H9 (cell line): ENCODE results near the gene SRRT. TPM values are rescaled to one million over a fixed set of nuclear protein-coding genes. Genes with fewer than 3 reads are reported as not detected.
A peak's percentile ranks its signal among the peaks of the same experiment; 100 is the strongest.

Source experiments
- DNase-seq: peaks from one replicate; pipeline ENCODE4 v3.0.0-alpha.2; 2017
- H2AFZ ChIP-seq: one replicate; pipeline ENCODE4 v1.6.1; 2013; ENCODE audit warnings: mild to moderate bottlenecking, low read length, control low read depth, moderate library complexity
- H2AK5ac ChIP-seq: 2 replicates; pipeline ENCODE4 v1.6.1; 2013; ENCODE audit warnings: low read length, control low read depth, mixed read lengths; ENCODE audit not compliant: insufficient read length
- H2BK120ac ChIP-seq: one replicate; pipeline ENCODE4 v1.6.1; 2013; ENCODE audit warnings: low read depth, mild to moderate bottlenecking, low read length, control low read depth, inconsistent platforms; ENCODE audit not compliant: poor library complexity, severe bottlenecking
- H2BK12ac ChIP-seq: 2 replicates; pipeline ENCODE4 v1.6.1; 2013; ENCODE audit warnings: low read length, control low read depth, mixed read lengths, low read depth; ENCODE audit not compliant: insufficient read length
- H2BK15ac ChIP-seq: 2 replicates; pipeline ENCODE4 v1.6.1; 2013; ENCODE audit warnings: low read depth, low read length, control low read depth
- H2BK20ac ChIP-seq: one replicate; pipeline ENCODE4 v1.6.1; 2013; ENCODE audit warnings: low read depth, mild to moderate bottlenecking, low read length, control low read depth, inconsistent platforms; ENCODE audit not compliant: poor library complexity, severe bottlenecking
- H2BK5ac ChIP-seq: 2 replicates; pipeline ENCODE4 v1.6.1; 2013; ENCODE audit warnings: low read length, control low read depth, mixed read lengths; ENCODE audit not compliant: insufficient read length
- H3K14ac ChIP-seq: 2 replicates; pipeline ENCODE4 v1.6.1; 2013; ENCODE audit warnings: low read length, control low read depth; ENCODE audit not compliant: insufficient read depth
- H3K18ac ChIP-seq: 2 replicates; pipeline ENCODE4 v1.6.1; 2013; ENCODE audit warnings: low read depth, mild to moderate bottlenecking, mixed read lengths, low read length, control low read depth; ENCODE audit not compliant: insufficient read length
- H3K23ac ChIP-seq: 2 replicates; pipeline ENCODE4 v1.6.1; 2013; ENCODE audit warnings: low read length, control low read depth, mixed read lengths, low read depth; ENCODE audit not compliant: insufficient read length
- H3K23me2 ChIP-seq: 2 replicates; pipeline ENCODE4 v1.6.1; 2013; ENCODE audit warnings: low read depth, mild to moderate bottlenecking, mixed read lengths, low read length, control low read depth; ENCODE audit not compliant: insufficient read length, poor library complexity, severe bottlenecking
- H3K27ac ChIP-seq: 2 replicates; pipeline ENCODE4 v1.5.1; 2013; ENCODE audit warnings: low read length, control low read depth, mixed read lengths, low read depth; ENCODE audit not compliant: insufficient read length
- H3K27me3 ChIP-seq: 2 replicates; pipeline ENCODE4 v1.6.1; 2013; ENCODE audit warnings: low read length, control low read depth, inconsistent platforms; ENCODE audit not compliant: insufficient read depth
- H3K4ac ChIP-seq: 2 replicates; pipeline ENCODE4 v1.6.1; 2013; ENCODE audit warnings: low read depth, mild to moderate bottlenecking, control low read depth, inconsistent platforms, low read length, moderate library complexity
- H3K4me1 ChIP-seq: 2 replicates; pipeline ENCODE4 v1.6.1; 2013; ENCODE audit warnings: low read length, control low read depth, inconsistent platforms; ENCODE audit not compliant: insufficient read depth
- H3K4me2 ChIP-seq: 2 replicates; pipeline ENCODE4 v1.6.1; 2013; ENCODE audit warnings: low read length, control low read depth, mixed read lengths; ENCODE audit not compliant: insufficient read length, insufficient read depth
- H3K56ac ChIP-seq: 2 replicates; pipeline ENCODE4 v1.6.1; 2013; ENCODE audit warnings: low read depth, mild to moderate bottlenecking, mixed read lengths, low read length, control low read depth; ENCODE audit not compliant: insufficient read length
- H3K79me1 ChIP-seq: 2 replicates; pipeline ENCODE4 v1.6.1; 2013; ENCODE audit warnings: low read depth, mild to moderate bottlenecking, moderate library complexity, low read length, control low read depth, inconsistent platforms; ENCODE audit not compliant: insufficient read depth, poor library complexity, severe bottlenecking
- H3K79me2 ChIP-seq: 2 replicates; pipeline ENCODE4 v1.6.1; 2013; ENCODE audit warnings: low read length, control low read depth, inconsistent platforms; ENCODE audit not compliant: insufficient read depth
- H3K9ac ChIP-seq: 2 replicates; pipeline ENCODE4 v1.6.1; 2013; ENCODE audit warnings: low read length, control low read depth, mixed read lengths; ENCODE audit not compliant: insufficient read length; ENCODE audit errors: extremely low read depth
- H3K9me3 ChIP-seq: one replicate; pipeline ENCODE4 v1.6.1; 2013; ENCODE audit warnings: low read depth, low read length, inconsistent platforms; ENCODE audit not compliant: control insufficient read depth
- H3T11ph ChIP-seq: one replicate; pipeline ENCODE4 v1.6.1; 2013; ENCODE audit warnings: mild to moderate bottlenecking, low read length, control low read depth, inconsistent platforms
- H4K20me1 ChIP-seq: one replicate; pipeline ENCODE4 v1.6.1; 2013; ENCODE audit not compliant: control insufficient read depth, insufficient read length, insufficient read depth
- H4K5ac ChIP-seq: 2 replicates; pipeline ENCODE4 v1.6.1; 2013; ENCODE audit warnings: low read depth, mild to moderate bottlenecking, mixed read lengths, low read length, control low read depth; ENCODE audit not compliant: insufficient read length
- H4K8ac ChIP-seq: replicated peaks from 2 replicates; pipeline ENCODE4 v1.6.1; 2013; ENCODE audit warnings: low read length, control low read depth, mixed read lengths, low read depth; ENCODE audit not compliant: insufficient read length
- H4K91ac ChIP-seq: 2 replicates; pipeline ENCODE4 v1.6.1; 2013; ENCODE audit warnings: low read depth, mild to moderate bottlenecking, moderate library complexity, mixed read lengths, low read length, control low read depth; ENCODE audit not compliant: insufficient read length
- H3K27ac Mint-ChIP-seq, 3 experiments: 2 replicates in 2 of 3; 3 replicates in 1 of 3; pipeline ENCODE4 v1.8.0; 2020 to 2021; ENCODE audit warnings: mixed read lengths in 3 of 3, mild to moderate bottlenecking in 1 of 3, moderate library complexity in 1 of 3
- H3K27me3 Mint-ChIP-seq: 2 replicates; pipeline ENCODE4 v1.8.0; 2021; ENCODE audit warnings: low read depth, mild to moderate bottlenecking, moderate library complexity, mixed read lengths
- H3K36me3 Mint-ChIP-seq, 3 experiments: 2 replicates in 2 of 3; 3 replicates in 1 of 3; pipeline ENCODE4 v1.8.0; 2020 to 2021; ENCODE audit warnings: low read depth in 3 of 3, mixed read lengths in 3 of 3; ENCODE audit not compliant: insufficient read depth in 1 of 3
- H3K4me1 Mint-ChIP-seq, 2 experiments: 2 replicates each; pipeline ENCODE4 v1.8.0; 2020; ENCODE audit warnings: mixed read lengths in 2 of 2
- H3K4me3 Mint-ChIP-seq, 2 experiments: 2 replicates in 1 of 2; 3 replicates in 1 of 2; pipeline ENCODE4 v1.8.0; 2020 to 2021; ENCODE audit warnings: mild to moderate bottlenecking in 2 of 2, mixed read lengths in 2 of 2, moderate library complexity in 1 of 2
- H3K9me3 Mint-ChIP-seq, 2 experiments: 2 replicates in 1 of 2; 3 replicates in 1 of 2; pipeline ENCODE4 v1.8.0; 2020; ENCODE audit warnings: mild to moderate bottlenecking in 2 of 2, mixed read lengths in 2 of 2, moderate library complexity in 1 of 2
- CTCF ChIP-seq: fragments of 200-600 bp; sonication (generic); conservative IDR thresholded peaks from 3 replicates; pipeline ENCODE4 v1.8.0; 2021; ENCODE audit warnings: antibody characterized with exemption, mild to moderate bottlenecking
- WGBS: extraction: QIAGEN DNeasy Blood & Tissue Kit; methylation state at CpG from one replicate; pipeline ENCODE4 v1.1.7; 2013; ENCODE audit warnings: missing lambda C conversion rate, low lambda C conversion rate, mixed read lengths; ENCODE audit not compliant: insufficient read length; ENCODE audit errors: extremely low coverage; 5-methylcytosine and 5-hydroxymethylcytosine counted together
- total RNA-seq: library from RNA; stranded (reverse); gene quantifications from 2 replicates; pipeline ENCODE4 v1.2.1, GENCODE V29; 2021

Gene SRRT
- total RNA-seq, 1 experiment from 2014 or later: 373 TPM

GRCh38 chr7:100859856-100860255, 15.0 kb upstream of the SRRT start:
- no peaks in the 10 kb centered on the region for H3K4me1 ChIP-seq
- H2AK5ac ChIP-seq: no peak overlapping the region
- H3K27ac ChIP-seq: no peak overlapping the region
- no peak overlapping the region for H2BK15ac ChIP-seq
- no peak overlapping the region for H2BK5ac ChIP-seq
- Mint-ChIP-seq H3K9me3 (no peaks in the 10 kb centered on the region; a peak in 1 of 5 replicates), H3K27me3 (no peaks in the 10 kb centered on the region), H3K36me3 (peaks cover 23 to 56% (median 47%) of the 10 kb centered on the region in 3 experiments; a peak in 6 of 7 replicates), H3K27ac (peak overlapping the region in 2 of 3 experiments; percentile 72 to 89; a peak in 3 of 7 replicates), H3K4me3 (0 out of 5 replicates have a peak overlapping the region, but pooled peaks of 1 of the 2 experiments have one; percentile 6), H3K4me1 (no peaks in the 10 kb centered on the region; a peak in 1 of 4 replicates)
- H3K79me1 ChIP-seq: no peaks in the 10 kb centered on the region
- no peak overlapping the region for H3K14ac ChIP-seq
- no peak for TF ChIP-seq CTCF
- no peaks in the 10 kb centered on the region for H3K9me3 ChIP-seq
- WGBS: no CpG with 5 or more reads among the region's 15 CpGs
- H3K79me2 ChIP-seq: peaks cover 2% of the 10 kb centered on the region; the same call in 1 of the 2 replicates
- no peak overlapping the region for H3T11ph ChIP-seq
- H3K56ac ChIP-seq: no peak overlapping the region
- no peaks in the 10 kb centered on the region for H3K27me3 ChIP-seq
- H3K4me2 ChIP-seq: no peak overlapping the region
- H4K8ac ChIP-seq: no peak overlapping the region
- no peak overlapping the region for H2AFZ ChIP-seq
- H2BK120ac ChIP-seq: no peak overlapping the region
- H2BK20ac ChIP-seq: no peak overlapping the region
- H4K20me1 ChIP-seq: no peaks in the 10 kb centered on the region
- no peak overlapping the region for H3K9ac ChIP-seq
- no peaks in the 10 kb centered on the region for H3K23me2 ChIP-seq
- no peak overlapping the region for H3K23ac ChIP-seq
- H4K91ac ChIP-seq: no peak overlapping the region
- H3K4ac ChIP-seq: no peak overlapping the region
- no peak overlapping the region for H3K18ac ChIP-seq
- no peak for DNase-seq
- H2BK12ac ChIP-seq: no peak overlapping the region
- no peak overlapping the region for H4K5ac ChIP-seq
